Measurements from ENCODE around the gene BSCL2.

GRCh38 chr11:62644220-62644619, 63.0 kb downstream of the BSCL2 start:
- TF ChIP-seq CTCF (IDR thresholded peaks at IDR 0.05) (no peak), EZH2 (IDR thresholded peaks at IDR 0.05; ENCODE audit: borderline replicate concordance, insufficient read depth, low read depth, low read length, poor library complexity, severe bottlenecking) (no peak)
